ENCODE measurements around the gene DNAJC16.
"Not testable (repeated sequence)": the region's sequence is repeated elsewhere in the genome, so short reads cannot be mapped to it uniquely, and the experiment has no call there.

The DNAJC16 gene

DNA sequence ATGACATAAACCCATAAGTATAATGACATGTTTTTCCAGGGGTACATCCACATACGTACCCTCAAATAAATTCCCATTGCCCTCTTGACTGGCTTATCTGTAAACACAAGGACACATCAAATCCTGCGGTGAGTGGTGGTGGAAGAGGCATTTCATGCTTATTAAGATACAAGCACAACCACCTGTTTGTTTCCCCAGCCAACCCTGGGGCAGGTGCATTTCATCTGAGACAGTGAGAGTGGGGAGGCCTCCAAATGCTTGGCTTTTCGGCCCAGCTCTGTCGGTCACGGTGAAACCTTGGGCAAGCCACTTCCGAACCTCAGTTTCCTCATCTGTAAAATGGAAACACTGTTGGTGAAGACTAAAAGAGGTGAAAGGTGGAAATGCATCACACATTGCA lies 42.2 kb upstream of the DNAJC16 start:
- H3K27ac ChIP-seq (ENCODE audit: extremely low read depth, low read depth, low read length); POLR2A ChIA-PET; CTCF ChIA-PET: not testable (repeated sequence)

GRCh38 chr1:15485636-15486035 lies 41.0 kb upstream of the DNAJC16 start:
- TF ChIP-seq ZNF341 (tag by site-specific recombination; IDR thresholded peaks at IDR 0.05; ENCODE audit: low read depth), result no peak
- TF ChIP-seq, protein P1, sequence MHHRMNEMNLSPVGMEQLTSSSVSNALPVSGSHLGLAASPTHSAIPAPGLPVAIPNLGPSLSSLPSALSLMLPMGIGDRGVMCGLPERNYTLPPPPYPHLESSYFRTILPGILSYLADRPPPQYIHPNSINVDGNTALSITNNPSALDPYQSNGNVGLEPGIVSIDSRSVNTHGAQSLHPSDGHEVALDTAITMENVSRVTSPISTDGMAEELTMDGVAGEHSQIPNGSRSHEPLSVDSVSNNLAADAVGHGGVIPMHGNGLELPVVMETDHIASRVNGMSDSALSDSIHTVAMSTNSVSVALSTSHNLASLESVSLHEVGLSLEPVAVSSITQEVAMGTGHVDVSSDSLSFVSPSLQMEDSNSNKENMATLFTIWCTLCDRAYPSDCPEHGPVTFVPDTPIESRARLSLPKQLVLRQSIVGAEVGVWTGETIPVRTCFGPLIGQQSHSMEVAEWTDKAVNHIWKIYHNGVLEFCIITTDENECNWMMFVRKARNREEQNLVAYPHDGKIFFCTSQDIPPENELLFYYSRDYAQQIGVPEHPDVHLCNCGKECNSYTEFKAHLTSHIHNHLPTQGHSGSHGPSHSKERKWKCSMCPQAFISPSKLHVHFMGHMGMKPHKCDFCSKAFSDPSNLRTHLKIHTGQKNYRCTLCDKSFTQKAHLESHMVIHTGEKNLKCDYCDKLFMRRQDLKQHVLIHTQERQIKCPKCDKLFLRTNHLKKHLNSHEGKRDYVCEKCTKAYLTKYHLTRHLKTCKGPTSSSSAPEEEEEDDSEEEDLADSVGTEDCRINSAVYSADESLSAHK (tag by site-specific recombination; IDR thresholded peaks at IDR 0.05), result no peak
- TF ChIP-seq ZNF510 (tag by site-specific recombination; IDR thresholded peaks at IDR 0.05; ENCODE audit: insufficient replicate concordance), result no peak
- no peak for TF ChIP-seq MYNN (tag by site-specific recombination; IDR thresholded peaks at IDR 0.05; ENCODE audit: borderline replicate concordance)
- TF ChIP-seq ZNF16 (tag by site-specific recombination; IDR thresholded peaks at IDR 0.05; ENCODE audit: low read depth), result no peak
- TF ChIP-seq OSR2 (tag by site-specific recombination; IDR thresholded peaks at IDR 0.05), result no peak
- no peak for TF ChIP-seq ZNF776 (tag by site-specific recombination; IDR thresholded peaks at IDR 0.05; ENCODE audit: borderline replicate concordance)
- no peak for TF ChIP-seq ZBTB48 (tag by site-specific recombination; IDR thresholded peaks at IDR 0.05)
- TF ChIP-seq SCRT1 (tag by site-specific recombination; IDR thresholded peaks at IDR 0.05; ENCODE audit: borderline replicate concordance), result no peak
- no peak for TF ChIP-seq ZNF266 (tag by site-specific recombination; IDR thresholded peaks at IDR 0.05; ENCODE audit: low read depth)
- TF ChIP-seq ATF2 (tag by site-specific recombination; IDR thresholded peaks at IDR 0.05; ENCODE audit: low read depth), result no peak
- TF ChIP-seq, protein P2, sequence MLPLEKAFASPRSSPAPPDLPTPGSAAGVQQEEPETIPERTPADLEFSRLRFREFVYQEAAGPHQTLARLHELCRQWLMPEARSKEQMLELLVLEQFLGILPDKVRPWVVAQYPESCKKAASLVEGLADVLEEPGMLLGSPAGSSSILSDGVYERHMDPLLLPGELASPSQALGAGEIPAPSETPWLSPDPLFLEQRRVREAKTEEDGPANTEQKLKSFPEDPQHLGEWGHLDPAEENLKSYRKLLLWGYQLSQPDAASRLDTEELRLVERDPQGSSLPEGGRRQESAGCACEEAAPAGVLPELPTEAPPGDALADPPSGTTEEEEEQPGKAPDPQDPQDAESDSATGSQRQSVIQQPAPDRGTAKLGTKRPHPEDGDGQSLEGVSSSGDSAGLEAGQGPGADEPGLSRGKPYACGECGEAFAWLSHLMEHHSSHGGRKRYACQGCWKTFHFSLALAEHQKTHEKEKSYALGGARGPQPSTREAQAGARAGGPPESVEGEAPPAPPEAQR (tag by site-specific recombination; IDR thresholded peaks at IDR 0.05), result no peak
- TF ChIP-seq, protein P3, sequence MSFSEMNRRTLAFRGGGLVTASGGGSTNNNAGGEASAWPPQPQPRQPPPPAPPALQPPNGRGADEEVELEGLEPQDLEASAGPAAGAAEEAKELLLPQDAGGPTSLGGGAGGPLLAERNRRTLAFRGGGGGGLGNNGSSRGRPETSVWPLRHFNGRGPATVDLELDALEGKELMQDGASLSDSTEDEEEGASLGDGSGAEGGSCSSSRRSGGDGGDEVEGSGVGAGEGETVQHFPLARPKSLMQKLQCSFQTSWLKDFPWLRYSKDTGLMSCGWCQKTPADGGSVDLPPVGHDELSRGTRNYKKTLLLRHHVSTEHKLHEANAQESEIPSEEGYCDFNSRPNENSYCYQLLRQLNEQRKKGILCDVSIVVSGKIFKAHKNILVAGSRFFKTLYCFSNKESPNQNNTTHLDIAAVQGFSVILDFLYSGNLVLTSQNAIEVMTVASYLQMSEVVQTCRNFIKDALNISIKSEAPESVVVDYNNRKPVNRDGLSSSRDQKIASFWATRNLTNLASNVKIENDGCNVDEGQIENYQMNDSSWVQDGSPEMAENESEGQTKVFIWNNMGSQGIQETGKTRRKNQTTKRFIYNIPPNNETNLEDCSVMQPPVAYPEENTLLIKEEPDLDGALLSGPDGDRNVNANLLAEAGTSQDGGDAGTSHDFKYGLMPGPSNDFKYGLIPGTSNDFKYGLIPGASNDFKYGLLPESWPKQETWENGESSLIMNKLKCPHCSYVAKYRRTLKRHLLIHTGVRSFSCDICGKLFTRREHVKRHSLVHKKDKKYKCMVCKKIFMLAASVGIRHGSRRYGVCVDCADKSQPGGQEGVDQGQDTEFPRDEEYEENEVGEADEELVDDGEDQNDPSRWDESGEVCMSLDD (tag by site-specific recombination; IDR thresholded peaks at IDR 0.05), result no peak
- no peak for TF ChIP-seq KLF1 (tag by site-specific recombination; IDR thresholded peaks at IDR 0.05)
- TF ChIP-seq ZNF416 (tag by site-specific recombination; IDR thresholded peaks at IDR 0.05), result no peak
- TF ChIP-seq ZNF292 (tag by site-specific recombination; IDR thresholded peaks at IDR 0.05; ENCODE audit: borderline replicate concordance, low read depth), result no peak
- H3K9me3 ChIP-seq (ENCODE audit: control insufficient read depth, insufficient read depth, low read depth, low read length), result no peaks in the 10 kb centered on the region
- ChIA-PET POLR2A (no interaction called here), CTCF (interaction anchor here (0.9 kb wide), 1 partner anchor 10 kb away, joined by 3 read pairs; no protein-coding TSS in a partner anchor)
- H3K36me3 ChIP-seq (ENCODE audit: control insufficient read depth in 2 of 2, insufficient read depth in 1 of 2, low read length in 2 of 2), result peaks cover 0 to 3% of the 10 kb centered on the region in 2 experiments; a peak in 1 of 3 replicates
- H3K4me3 ChIP-seq (ENCODE audit: low read depth, low read length), result no peak overlapping the region
- H3K4me1 ChIP-seq (ENCODE audit: control insufficient read depth, insufficient read depth, low read length), result no peaks in the 10 kb centered on the region
- H3K27ac ChIP-seq (ENCODE audit: extremely low read depth, low read depth, low read length), result no peak overlapping the region

More for the DNA sequence above, 42.2 kb upstream of the DNAJC16 start:
- H3K9me3 ChIP-seq (ENCODE audit: control insufficient read depth, insufficient read depth, low read depth, low read length); H3K36me3 ChIP-seq (ENCODE audit: control insufficient read depth in 2 of 2, insufficient read depth in 1 of 2, low read length in 2 of 2); H3K4me1 ChIP-seq (ENCODE audit: control insufficient read depth, insufficient read depth, low read length); H3K4me3 ChIP-seq (ENCODE audit: low read depth, low read length): not testable (repeated sequence)
- TF ChIP-seq SCRT2 (tag by site-specific recombination; IDR thresholded peaks at IDR 0.05), result 0 out of 2 replicates have a peak, but pooled peaks have one; percentile 29

DNA sequence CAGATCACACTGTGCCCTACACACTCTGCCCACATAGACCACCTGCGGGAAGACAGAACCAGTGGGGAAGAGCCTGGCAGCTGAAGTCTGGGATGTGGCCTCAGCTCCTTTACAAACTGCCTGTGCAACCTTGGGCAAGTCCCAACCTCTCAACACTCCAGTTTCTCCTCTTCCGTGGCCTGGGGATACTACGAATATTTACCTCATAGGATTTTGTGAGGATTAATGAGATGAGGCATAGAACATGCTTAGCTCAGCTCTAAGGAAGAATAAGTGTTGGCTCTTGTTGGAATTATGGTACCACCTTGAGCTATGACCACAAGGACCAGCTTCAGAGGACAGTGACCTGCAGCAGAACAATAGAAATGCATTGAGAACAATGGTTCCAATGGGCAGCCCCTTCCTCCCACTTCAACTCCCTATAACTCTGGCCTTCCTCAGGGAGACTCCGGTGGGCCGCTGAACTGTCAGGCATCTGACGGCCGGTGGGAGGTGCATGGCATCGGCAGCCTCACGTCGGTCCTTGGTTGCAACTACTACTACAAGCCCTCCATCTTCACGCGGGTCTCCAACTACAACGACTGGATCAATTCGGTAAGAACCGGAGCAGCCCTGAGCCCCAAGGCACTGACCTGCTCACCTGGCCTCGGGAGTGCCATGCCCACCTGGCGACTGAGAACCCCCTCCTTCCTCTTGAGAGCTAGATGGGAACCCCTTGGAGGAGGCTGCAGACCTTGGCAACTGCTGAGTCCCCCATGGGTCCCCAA lies 39.6 kb upstream of the DNAJC16 start:
- H3K4me1 ChIP-seq (ENCODE audit: control insufficient read depth, insufficient read depth, low read length); H3K4me3 ChIP-seq (ENCODE audit: low read depth, low read length); H3K36me3 ChIP-seq (ENCODE audit: control insufficient read depth in 2 of 2, insufficient read depth in 1 of 2, low read length in 2 of 2); H3K27ac ChIP-seq (ENCODE audit: extremely low read depth, low read depth, low read length); POLR2A ChIA-PET; H3K9me3 ChIP-seq (ENCODE audit: control insufficient read depth, insufficient read depth, low read depth, low read length): not testable (repeated sequence)
- CTCF ChIA-PET, result interaction anchor here (0.9 kb wide), 1 partner anchor 40 kb away, joined by 6 read pairs; no protein-coding TSS in a partner anchor
